Esophagus muscularis mucosa (tissue), 4 donors: ENCODE results near the gene IMPG2.

Experiments
- EP300 ChIP-seq: sonication (generic); formaldehyde crosslinking; IDR thresholded peaks from one replicate; pipeline ENCODE4 v1.6.1; 2017; ENCODE audit warnings: antibody characterized with exemption
- POLR2A ChIP-seq: fragments of 450-650 bp; IDR thresholded peaks from one replicate; pipeline ENCODE4 v1.6.1; 2017; ENCODE audit warnings: antibody characterized with exemption, moderate library complexity, mild to moderate bottlenecking, low read depth
- POLR2AphosphoS5 ChIP-seq, 2 donors: sonication (generic); formaldehyde crosslinking; IDR thresholded peaks; one replicate each; pipeline ENCODE4 v1.6.1; 2017; ENCODE audit warnings: antibody characterized with exemption in 2 of 2
- TF ChIP-seq, protein P1 (sequence below), 3 experiments: fragments of 200-600 bp in 2 of 3; fragments of 450-650 bp in 1 of 3; sonication (generic) in 2 of 3; IDR thresholded peaks; one replicate each; pipeline ENCODE4 v1.5.1; 2017 to 2019; ENCODE audit warnings: antibody characterized with exemption in 3 of 3, mild to moderate bottlenecking in 2 of 3, moderate library complexity in 1 of 3

GRCh38 chr3:101228441-101228840, 91.9 kb downstream of the IMPG2 start:
- no peak for TF ChIP-seq POLR2A
- TF ChIP-seq EP300 = no peak
- TF ChIP-seq, protein P1, sequence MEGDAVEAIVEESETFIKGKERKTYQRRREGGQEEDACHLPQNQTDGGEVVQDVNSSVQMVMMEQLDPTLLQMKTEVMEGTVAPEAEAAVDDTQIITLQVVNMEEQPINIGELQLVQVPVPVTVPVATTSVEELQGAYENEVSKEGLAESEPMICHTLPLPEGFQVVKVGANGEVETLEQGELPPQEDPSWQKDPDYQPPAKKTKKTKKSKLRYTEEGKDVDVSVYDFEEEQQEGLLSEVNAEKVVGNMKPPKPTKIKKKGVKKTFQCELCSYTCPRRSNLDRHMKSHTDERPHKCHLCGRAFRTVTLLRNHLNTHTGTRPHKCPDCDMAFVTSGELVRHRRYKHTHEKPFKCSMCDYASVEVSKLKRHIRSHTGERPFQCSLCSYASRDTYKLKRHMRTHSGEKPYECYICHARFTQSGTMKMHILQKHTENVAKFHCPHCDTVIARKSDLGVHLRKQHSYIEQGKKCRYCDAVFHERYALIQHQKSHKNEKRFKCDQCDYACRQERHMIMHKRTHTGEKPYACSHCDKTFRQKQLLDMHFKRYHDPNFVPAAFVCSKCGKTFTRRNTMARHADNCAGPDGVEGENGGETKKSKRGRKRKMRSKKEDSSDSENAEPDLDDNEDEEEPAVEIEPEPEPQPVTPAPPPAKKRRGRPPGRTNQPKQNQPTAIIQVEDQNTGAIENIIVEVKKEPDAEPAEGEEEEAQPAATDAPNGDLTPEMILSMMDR (IDR thresholded peaks at IDR 0.05) = no peak
- TF ChIP-seq POLR2AphosphoS5 (IDR thresholded peaks at IDR 0.05) = no peak
